Nephron (organoid): Measurements from ENCODE around the gene MIB1.
A peak's percentile ranks its signal among the peaks of the same experiment; 100 is the strongest.

Experiments used
- H3K27ac Mint-ChIP-seq, 3 experiments: 2 replicates each; pipeline ENCODE4 v1.8.0; 2020; ENCODE audit warnings: mixed read lengths in 3 of 3, mild to moderate bottlenecking in 2 of 3, moderate library complexity in 1 of 3
- H3K27me3 Mint-ChIP-seq: 2 replicates; pipeline ENCODE4 v1.8.0; 2021; ENCODE audit warnings: low read depth, mild to moderate bottlenecking, moderate library complexity, mixed read lengths
- H3K36me3 Mint-ChIP-seq: 2 replicates; pipeline ENCODE4 v1.8.0; 2020; ENCODE audit warnings: low read depth, mixed read lengths
- H3K4me1 Mint-ChIP-seq: 2 replicates; pipeline ENCODE4 v1.8.0; 2020; ENCODE audit warnings: mixed read lengths
- H3K4me3 Mint-ChIP-seq, 3 experiments: 2 replicates each; pipeline ENCODE4 v1.8.0; 2020; ENCODE audit warnings: mild to moderate bottlenecking in 3 of 3, mixed read lengths in 3 of 3, moderate library complexity in 2 of 3
- H3K9me3 Mint-ChIP-seq: 2 replicates; pipeline ENCODE4 v1.8.0; 2020; ENCODE audit warnings: mixed read lengths
- TF ChIP-seq, protein P1 (sequence below), 3 experiments: fragments of 200-600 bp; sonication (generic); IDR thresholded peaks; one replicate each; pipeline ENCODE4 v1.5.0; 2021; ENCODE audit warnings: antibody characterized with exemption in 3 of 3; ENCODE audit not compliant: unreplicated experiment in 3 of 3

The MIB1 gene

DNA sequence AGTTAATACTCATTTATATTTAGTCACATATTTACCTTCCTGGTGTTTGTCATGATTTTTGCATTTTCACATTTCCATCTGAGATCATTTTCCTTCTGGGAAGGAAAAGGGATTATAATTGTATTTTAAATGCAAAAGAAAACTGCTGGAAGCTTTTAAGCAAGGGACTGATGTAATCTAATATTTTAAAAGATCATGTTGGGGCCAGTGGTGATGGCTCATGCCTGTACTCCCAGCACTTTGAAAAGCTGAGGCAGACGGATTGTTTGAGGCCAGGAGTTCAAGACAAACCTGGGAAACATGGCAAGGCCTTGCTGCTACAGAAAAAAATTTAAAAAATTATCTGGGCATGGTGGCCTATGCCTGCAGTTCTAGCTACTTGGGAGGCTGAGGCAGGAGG, 149.0 kb downstream of the MIB1 start:
- Mint-ChIP-seq H3K4me1 (no peaks in the 10 kb centered on the region), H3K4me3 (no peak overlapping the region), H3K27ac (no peak overlapping the region), H3K9me3 (peaks cover 14% of the 10 kb centered on the region), H3K27me3 (peaks cover 3% of the 10 kb centered on the region), H3K36me3 (no peaks in the 10 kb centered on the region)
- TF ChIP-seq, protein P1, sequence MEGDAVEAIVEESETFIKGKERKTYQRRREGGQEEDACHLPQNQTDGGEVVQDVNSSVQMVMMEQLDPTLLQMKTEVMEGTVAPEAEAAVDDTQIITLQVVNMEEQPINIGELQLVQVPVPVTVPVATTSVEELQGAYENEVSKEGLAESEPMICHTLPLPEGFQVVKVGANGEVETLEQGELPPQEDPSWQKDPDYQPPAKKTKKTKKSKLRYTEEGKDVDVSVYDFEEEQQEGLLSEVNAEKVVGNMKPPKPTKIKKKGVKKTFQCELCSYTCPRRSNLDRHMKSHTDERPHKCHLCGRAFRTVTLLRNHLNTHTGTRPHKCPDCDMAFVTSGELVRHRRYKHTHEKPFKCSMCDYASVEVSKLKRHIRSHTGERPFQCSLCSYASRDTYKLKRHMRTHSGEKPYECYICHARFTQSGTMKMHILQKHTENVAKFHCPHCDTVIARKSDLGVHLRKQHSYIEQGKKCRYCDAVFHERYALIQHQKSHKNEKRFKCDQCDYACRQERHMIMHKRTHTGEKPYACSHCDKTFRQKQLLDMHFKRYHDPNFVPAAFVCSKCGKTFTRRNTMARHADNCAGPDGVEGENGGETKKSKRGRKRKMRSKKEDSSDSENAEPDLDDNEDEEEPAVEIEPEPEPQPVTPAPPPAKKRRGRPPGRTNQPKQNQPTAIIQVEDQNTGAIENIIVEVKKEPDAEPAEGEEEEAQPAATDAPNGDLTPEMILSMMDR (IDR thresholded peaks at IDR 0.05; ENCODE audit: unreplicated experiment in 3 of 3), result no peak

DNA sequence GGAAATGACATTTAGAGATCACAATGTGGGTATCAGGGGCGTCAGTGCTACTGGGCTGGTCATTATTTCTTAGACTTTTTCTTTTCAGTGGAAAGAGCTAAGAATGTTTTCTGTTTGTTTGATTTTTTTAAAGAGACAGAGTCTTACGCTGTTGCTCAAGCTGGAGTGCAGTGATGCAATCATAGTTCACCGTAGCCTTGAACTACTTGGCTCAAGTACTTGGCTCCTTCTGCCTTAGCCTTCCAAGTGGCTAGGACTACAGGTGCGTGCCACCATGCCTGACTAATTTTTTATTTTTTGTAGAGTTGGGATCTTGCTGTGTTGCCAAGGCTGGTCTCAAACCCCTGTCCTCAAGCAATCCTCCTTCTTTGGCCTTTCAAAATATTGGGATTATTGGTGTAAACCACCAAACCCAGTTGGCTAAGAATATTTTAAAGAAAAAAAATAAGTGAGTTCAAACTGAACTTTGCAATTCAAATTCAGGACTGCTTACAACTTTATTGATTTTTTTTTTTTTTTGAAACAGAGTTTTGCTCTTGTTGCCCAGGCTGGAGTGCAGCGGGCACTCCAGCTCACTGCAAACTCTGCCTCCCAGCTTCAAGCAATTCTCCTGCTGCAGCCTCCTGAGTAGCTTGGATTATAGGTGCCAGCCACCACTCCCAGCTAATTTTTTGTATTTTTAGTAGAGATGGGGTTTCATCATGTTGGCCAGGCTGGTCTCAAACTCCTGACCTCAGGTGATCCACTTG, 154.2 kb downstream of the MIB1 start:
- Mint-ChIP-seq H3K27me3 (peaks cover 5% of the 10 kb centered on the region), H3K27ac (no peak overlapping the region), H3K4me3 (no peak overlapping the region), H3K36me3 (no peaks in the 10 kb centered on the region), H3K4me1 (peaks cover 5% of the 10 kb centered on the region), H3K9me3 (peaks cover 3% of the 10 kb centered on the region)
- TF ChIP-seq, protein P1 (IDR thresholded peaks at IDR 0.05; ENCODE audit: unreplicated experiment in 3 of 3), result no peak

DNA sequence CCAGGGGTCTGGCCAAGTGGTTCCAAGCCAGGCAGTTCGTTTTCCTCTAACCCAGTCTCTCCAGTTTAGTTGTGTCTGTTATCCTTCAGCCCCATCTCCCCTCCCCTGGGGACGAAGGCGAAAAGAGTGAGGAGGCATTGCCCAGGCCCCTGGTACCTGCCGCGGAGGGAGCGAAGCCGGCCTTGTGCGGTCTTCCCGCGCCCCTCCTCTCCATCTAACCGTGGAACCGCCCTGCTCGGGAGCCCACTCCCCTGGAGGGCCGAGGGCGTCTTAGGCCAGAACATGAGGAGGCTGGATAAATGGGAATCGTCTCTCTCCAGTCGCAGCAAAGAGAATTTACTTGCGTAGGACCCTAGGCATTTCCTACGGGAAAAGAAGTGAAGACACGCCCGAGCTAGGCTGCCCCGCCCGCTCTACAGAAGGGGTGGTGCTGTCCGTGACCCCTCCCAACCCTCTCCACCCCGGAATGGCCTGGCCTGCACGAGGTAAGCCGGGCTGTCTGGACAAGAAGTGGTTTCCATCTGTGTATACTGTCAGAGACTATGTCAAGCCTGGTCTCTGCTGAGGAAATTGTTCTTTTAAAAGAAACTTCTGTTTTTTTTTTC, 156.2 kb downstream of the MIB1 start:
- TF ChIP-seq, protein P1 (IDR thresholded peaks at IDR 0.05; ENCODE audit: unreplicated experiment in 3 of 3), result no peak
- Mint-ChIP-seq H3K27ac (no peak overlapping the region), H3K9me3 (no peaks in the 10 kb centered on the region), H3K27me3 (peaks cover 5% of the 10 kb centered on the region), H3K4me1 (peaks cover 11% of the 10 kb centered on the region), H3K36me3 (no peaks in the 10 kb centered on the region), H3K4me3 (no peak overlapping the region)

DNA sequence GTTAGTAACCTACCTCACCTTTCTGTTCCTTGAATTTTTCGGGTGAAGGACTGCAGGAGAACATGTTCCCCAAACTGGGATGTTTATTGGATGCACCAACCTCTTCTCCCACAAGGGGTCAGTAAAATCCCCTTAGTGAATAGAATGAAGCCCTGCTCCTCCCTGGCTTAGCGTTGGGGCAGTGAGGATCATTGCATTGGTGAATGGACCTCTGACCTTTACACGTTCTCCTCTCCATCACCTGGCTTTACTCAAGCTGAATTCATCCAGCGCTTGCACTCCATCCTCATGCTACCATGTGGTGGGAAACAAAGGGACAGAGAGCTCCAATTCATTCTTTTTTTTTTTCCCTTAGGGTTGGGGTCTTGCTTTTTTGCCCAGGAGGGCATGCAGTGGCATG, 157.2 kb downstream of the MIB1 start:
- TF ChIP-seq, protein P1 (IDR thresholded peaks at IDR 0.05; ENCODE audit: unreplicated experiment in 3 of 3), result peak; percentile 72 to 78 (median 76)
- Mint-ChIP-seq H3K27me3 (peaks cover 5% of the 10 kb centered on the region), H3K9me3 (no peaks in the 10 kb centered on the region), H3K36me3 (no peaks in the 10 kb centered on the region), H3K4me3 (no peak overlapping the region), H3K27ac (peak overlapping the region in 1 of 3 experiments; percentile 20), H3K4me1 (peaks cover 14% of the 10 kb centered on the region)

DNA sequence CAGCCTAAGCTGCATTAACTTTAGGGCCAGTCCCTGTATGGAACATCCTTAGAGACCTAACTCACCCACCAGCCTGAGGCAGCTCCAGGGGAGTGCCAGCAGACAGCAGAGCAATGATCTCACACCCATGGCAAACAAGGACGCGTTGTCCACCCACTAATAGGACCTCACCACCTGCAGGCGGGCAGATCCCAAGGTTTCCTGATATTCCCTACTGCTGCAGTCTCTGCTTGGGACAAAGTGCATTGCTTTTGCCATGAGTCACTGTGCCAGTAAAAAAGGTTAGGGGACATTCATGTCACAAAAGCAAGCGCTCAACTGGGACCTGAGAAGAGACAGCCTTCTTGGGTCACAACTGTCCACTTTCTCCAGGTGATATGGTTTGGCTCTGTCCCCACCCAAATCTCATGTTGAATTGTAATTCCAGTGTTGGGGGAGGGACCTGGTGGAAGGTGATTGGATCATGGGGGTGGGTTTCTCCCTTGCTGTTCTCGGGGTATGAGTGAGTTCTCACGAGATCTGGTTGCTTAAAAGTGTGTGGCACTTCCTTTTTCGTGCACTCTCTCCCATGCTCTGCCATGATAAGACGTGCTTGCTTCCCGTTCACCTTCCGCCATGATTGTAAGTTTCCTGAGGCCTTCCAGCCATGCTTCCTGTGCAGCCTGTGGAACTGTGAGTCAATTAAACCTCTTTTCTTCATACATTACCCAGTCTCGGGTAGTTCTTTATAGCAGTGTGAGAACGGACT, 160.2 kb downstream of the MIB1 start:
- peaks cover 5% of the 10 kb centered on the region for H3K27me3 Mint-ChIP-seq
- H3K36me3 Mint-ChIP-seq, result no peaks in the 10 kb centered on the region
- H3K4me3 Mint-ChIP-seq, result no peak overlapping the region
- H3K9me3 Mint-ChIP-seq, result no peaks in the 10 kb centered on the region
- H3K27ac Mint-ChIP-seq, result peak overlapping the region in 2 of 3 experiments; percentile 49 to 64
- peaks cover 35% of the 10 kb centered on the region for H3K4me1 Mint-ChIP-seq
- TF ChIP-seq, protein P1 (IDR thresholded peaks at IDR 0.05; ENCODE audit: unreplicated experiment in 3 of 3), result no peak
